GM19463 (cell line): ENCODE measurements around the gene P2RY8.
"Not testable (repeated sequence)": the region's sequence is repeated elsewhere in the genome, so short reads cannot be mapped to it uniquely, and the experiment has no call there.

ENCODE experiments used
- ATAC-seq: cut with Tn5 transposase; IDR thresholded peaks from one replicate; pipeline ENCODE4 v1.9.1; 2021; ENCODE audit warnings: mild to moderate bottlenecking, moderate library complexity; ENCODE audit not compliant: unreplicated experiment

The P2RY8 gene

DNA sequence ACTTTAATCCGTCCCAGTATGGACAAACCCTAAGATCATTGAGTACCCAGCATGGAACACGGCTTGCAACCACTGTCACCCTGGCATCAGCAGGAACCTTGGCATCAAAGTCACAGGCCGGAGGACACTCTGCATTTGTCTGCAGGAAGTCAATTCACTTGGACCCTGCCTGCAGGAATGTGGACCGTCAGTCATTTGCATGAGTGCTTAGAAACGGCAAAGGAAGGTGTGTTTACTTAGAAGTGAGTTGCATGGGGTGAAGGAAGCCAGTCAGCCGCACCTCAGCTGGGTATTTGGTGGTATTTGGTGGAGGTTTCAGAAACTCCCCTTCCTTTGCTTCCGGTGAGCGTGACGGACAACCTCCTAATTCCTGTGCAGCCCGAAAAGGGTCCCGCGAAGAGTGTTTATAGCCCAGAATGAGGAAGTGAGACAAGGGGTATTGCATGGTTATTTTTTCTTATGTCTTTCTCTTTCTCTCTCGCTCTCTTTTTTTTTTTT, 15.5 kb downstream of the P2RY8 start:
- peak; percentile 84 for ATAC-seq

DNA sequence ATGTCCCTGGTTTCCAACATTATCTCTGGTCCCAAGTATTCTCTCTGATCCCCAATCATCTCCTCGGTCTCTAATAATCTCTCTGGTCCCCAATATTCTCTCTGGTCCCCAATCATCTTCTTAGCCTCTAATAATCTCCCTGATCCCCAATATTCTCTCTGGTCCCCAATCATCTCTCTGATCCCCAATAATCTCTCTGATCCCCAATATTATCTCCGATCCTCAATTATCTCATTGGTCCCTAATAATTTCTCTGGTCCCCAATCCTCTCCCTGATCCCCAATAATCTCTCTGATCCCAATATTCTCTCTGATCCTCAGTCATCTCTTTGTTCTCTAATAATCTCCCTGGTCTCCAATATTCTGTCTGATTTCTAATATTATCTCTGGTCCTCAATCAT, 16.6 kb downstream of the P2RY8 start:
- ATAC-seq, result no peak

- no peak for ATAC-seq
These were observed 17.9 kb downstream of the P2RY8 start for GRCh38 chrX:1519022-1519497.

GRCh38 chrX:1518512-1518911, 18.5 kb downstream of the P2RY8 start:
- ATAC-seq, result no peak

- ATAC-seq, result no peak
These were observed 20.3 kb downstream of the P2RY8 start for GRCh38 chrX:1516596-1517104.

- no peak for ATAC-seq
These were observed 25.2 kb downstream of the P2RY8 start for GRCh38 chrX:1511829-1512228.

- no peak for ATAC-seq
These were observed 25.8 kb downstream of the P2RY8 start for GRCh38 chrX:1511150-1511549.

DNA sequence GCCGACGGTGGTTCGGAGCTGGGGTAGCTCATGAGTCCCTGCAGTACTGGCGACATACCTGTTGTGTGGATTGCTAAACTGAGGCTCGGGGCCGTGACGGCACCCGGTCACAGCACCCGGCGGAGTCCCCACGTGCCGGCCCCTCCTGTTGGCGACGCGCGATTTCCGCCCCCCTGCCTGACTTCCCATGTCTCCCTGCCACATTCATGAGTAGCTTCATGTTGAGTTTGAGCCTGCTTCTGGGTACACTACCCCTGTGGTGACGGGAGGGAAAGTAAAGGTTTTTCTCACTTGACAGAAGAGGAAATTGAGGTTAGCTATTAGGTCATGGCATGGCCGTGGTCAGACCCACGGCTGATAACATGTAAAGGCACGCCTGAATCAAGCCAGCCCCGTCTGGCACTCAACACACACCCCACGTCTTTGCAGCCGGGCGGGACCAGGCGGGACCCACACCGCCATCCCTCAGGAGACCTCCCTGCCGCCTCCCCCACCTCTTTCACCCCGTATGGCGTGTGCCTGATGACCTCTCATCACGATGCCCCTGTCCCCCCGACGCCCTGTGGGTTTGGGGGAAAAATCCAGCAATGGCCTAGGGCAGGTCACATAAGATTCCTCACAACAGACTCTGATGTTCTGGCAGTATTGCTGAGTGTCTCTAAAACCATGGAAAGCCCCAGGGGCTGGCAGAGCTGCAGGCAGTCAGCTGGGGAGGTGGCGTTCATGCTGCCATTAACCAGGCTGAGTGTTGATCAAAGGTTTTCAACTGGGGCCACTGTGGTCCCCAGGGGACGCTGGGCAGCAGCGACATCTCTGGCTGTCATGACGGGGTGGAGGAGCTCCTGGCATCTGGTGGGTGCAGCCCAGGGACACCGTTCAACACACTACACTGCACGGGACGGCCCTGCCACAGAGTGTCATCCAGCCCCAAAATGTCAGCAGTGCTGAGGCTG, 29.2 kb downstream of the P2RY8 start:
- ATAC-seq, result peak; percentile 79

- ATAC-seq, result no peak
These were observed 30.1 kb downstream of the P2RY8 start for GRCh38 chrX:1506916-1507315.

DNA sequence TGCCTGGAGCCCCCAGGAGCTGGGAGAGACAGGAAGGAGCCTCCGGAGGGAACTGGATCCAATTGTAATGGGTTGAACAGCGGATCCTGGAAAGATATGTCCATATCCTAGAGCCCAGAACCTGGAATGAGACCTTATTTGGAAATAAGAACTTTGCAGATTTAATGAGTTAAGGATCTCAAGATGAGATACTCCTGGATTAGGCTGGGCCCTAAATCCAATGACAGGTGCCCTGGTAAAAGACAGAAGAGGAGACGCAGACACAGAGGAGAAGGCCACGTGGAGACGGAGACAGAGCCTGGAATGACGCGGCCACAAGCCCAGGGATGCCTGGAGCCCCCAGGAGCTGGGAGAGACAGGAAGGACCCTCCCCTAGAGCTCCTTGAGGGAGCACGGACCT, 34.1 kb downstream of the P2RY8 start:
- no peak for ATAC-seq

DNA sequence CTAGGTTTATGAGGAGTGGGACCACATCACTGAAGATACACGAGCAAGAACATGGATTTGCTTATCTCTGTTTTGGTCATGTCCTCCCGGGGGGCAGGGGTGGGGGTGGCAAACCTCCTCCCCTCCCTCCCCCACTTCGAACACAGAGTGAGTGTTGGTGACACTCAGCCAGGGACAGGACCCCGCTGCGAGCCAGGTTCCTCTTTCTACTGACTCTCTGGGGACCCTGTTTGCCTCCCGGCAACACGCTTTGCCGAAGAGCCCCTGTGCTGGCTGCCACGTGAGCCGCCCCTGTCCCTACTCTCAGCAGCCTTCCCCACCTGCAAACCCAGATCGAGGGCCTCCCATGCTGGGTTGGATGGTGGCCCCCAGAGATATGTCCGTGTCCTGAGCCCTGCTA, 34.7 kb downstream of the P2RY8 start:
- ATAC-seq, result peak; percentile 34

DNA sequence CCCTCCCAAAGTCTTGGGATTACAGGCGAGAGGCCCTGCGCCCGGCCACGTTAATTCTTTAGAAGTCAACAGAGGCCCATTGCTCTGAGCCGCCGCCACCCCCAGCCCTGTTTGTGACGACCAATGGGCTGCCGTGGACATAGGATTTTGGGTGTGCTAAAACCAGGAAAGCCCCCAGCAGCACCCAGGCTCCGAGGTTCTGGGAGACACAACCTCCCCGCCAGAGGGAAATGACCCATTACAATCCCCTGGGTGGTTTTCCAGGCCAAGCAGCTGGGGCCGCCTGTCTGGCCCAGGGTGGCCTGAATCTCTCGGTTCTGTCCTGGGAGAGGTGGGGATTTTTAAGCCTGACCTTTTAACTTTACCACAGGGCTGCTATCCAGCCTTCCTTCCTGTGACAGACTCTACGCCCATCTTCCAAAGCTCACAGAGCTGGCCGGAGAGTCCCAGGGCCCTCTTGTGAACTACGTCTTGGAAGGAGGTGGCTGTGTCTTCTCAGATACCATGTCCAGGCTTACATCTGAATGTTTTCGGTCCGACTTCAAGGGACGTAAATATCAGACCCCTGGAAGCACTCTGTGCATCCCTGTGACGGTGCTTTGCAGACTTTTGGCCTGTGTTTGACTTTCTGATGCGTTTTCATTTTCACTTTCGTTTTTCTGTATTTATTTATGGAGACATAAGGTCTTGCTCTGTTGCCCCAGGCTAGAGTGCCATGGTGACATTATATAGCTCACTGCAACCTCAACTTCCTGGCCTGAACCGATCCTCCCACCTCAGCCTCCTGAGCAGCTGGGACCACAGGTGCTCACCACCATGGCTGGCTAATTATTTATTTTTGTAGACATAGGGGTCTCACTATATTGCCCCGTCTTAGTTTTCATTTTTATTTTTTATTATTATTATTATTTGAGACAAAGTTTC, 36.0 kb downstream of the P2RY8 start:
- peak; percentile 58 for ATAC-seq

- ATAC-seq, result no peak
These were observed 40.9 kb downstream of the P2RY8 start for GRCh38 chrX:1496076-1496475.

GRCh38 chrX:1493877-1494510, 43.0 kb downstream of the P2RY8 start:
- ATAC-seq, result peak; percentile 56

DNA sequence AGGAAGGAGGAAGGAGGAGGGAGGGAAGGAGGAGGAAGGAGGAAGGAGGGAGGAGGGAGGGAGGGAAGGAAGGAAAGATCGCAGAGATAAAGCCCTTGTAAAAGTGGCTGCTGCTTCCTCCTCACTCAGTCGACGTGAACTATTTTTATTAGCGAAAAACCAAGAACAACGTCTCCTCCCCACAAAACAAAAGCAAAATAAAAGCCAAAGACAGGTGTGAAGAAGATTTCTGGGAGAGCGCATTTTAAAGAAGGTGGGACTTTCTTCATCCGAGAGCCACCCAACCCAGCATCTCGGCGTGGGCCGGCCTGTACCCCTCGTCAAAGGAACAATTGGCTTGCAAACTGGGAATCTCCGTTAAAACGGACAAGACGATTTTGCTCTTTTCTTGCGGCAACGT, 43.6 kb downstream of the P2RY8 start:
- ATAC-seq, result no peak

DNA sequence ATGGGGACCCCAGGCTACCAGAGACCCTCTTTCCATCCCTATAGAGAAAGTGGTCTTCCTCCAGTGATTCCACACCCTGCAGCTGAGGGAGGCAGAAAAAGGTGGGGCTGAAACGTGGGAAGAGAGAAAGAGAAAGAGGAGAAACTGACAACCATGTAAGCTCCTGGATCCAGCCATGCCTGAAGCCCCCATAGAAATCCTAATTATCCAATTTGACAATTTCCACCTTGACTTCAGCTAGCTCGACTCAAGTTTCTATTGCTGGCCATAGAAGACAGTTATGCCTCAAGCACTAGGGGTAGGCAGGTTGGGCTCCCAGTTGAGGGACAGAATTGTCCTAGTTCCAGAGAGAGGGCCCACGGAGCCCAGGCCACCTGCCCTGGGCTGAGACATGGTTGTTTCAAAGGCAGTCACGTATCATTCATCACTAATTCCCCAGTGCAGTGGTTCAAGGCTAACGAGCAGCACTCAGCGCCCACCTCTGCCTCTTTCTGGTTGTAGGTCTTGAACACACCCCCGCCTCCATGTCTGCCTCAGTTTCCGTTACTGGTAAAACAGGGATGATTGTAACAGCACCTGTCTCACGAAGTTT, 44.5 kb downstream of the P2RY8 start:
- no peak for ATAC-seq

GRCh38 chrX:1491851-1492349, 45.1 kb downstream of the P2RY8 start:
- peak; percentile 74 for ATAC-seq

DNA sequence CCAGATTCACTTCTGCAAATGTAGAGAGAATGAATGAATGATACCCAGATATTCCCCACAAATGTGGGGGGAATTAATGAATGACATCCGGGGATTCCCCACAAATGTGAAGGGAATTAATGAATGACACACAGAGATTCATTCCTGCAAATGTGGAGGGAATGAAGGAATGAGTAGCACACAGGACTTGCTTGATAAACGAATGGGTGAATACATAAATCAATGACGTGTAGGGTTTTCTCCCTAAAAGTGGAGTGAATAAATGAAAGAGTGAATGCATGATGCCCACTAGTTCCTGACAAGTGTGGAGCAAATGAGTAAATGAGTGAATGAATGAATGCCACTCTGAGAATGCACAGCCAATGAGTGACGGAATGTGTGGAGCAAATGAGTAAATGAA, 45.7 kb downstream of the P2RY8 start:
- not testable (repeated sequence) for ATAC-seq

GRCh38 chrX:1490723-1491122, 46.3 kb downstream of the P2RY8 start:
- ATAC-seq, result not testable (repeated sequence)

GRCh38 chrX:1489354-1489753, 47.6 kb downstream of the P2RY8 start:
- ATAC-seq, result not testable (repeated sequence)
